ENCODE data around the gene PRRX2.

The PRRX2 gene

GRCh38 chr9:129674229-129674628 is 8.8 kb downstream of the PRRX2 start:
- H3K27ac ChIP-seq, result no peak overlapping the region
- TF ChIP-seq ZFX (IDR thresholded peaks at IDR 0.05), result no peak
- TF ChIP-seq, protein P1, sequence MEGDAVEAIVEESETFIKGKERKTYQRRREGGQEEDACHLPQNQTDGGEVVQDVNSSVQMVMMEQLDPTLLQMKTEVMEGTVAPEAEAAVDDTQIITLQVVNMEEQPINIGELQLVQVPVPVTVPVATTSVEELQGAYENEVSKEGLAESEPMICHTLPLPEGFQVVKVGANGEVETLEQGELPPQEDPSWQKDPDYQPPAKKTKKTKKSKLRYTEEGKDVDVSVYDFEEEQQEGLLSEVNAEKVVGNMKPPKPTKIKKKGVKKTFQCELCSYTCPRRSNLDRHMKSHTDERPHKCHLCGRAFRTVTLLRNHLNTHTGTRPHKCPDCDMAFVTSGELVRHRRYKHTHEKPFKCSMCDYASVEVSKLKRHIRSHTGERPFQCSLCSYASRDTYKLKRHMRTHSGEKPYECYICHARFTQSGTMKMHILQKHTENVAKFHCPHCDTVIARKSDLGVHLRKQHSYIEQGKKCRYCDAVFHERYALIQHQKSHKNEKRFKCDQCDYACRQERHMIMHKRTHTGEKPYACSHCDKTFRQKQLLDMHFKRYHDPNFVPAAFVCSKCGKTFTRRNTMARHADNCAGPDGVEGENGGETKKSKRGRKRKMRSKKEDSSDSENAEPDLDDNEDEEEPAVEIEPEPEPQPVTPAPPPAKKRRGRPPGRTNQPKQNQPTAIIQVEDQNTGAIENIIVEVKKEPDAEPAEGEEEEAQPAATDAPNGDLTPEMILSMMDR (conservative IDR thresholded peaks at IDR 0.05), result no peak

- H3K27ac ChIP-seq, result no peak overlapping the region
- no peak for TF ChIP-seq ZFX (IDR thresholded peaks at IDR 0.05)
- TF ChIP-seq, protein P1 (conservative IDR thresholded peaks at IDR 0.05), result no peak
Observed at GRCh38 chr9:129675620-129676019, 10.2 kb downstream of the PRRX2 start.

DNA sequence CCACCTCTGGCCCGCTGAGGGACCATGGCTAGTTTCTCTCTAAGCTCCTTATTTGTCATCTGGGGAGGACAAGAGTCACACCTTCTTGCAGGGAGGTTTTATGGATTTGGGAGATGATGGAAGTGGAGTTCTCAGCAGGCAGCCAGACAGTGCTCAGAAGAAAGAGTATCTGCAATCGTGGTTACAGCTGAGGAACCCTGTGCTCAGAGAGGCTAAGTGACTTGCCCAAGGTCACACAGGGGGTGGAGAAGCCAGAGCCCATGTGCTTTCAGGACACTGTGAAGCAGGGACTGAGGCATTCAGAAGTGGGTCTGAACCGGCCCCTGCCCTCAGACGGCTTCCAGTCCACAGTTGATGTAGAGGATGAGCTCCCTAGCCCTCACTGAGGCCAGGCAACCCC is 10.8 kb downstream of the PRRX2 start:
- TF ChIP-seq ZFX (IDR thresholded peaks at IDR 0.05), result no peak
- TF ChIP-seq, protein P1 (conservative IDR thresholded peaks at IDR 0.05), result no peak
- H3K27ac ChIP-seq, result no peak overlapping the region

DNA sequence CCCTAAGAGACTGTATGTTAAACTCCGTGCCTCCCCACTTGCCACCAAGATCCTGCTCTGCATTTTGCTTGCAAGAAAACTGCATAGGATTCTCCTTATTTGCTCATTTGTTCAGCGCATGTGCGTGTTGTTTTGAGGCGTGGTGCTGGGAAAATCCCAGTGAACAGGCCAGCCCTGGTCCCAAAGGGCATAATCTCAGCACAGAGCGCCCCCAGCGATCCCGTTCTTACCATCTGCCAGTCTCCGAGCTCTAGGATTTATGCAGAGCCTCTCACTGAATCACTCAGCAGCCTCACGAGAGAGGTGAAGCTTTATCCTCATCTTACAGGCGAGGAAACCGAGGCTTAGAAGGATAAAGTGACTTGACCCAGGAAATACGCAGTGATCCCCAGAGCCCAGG is 11.5 kb downstream of the PRRX2 start:
- TF ChIP-seq, protein P1 (conservative IDR thresholded peaks at IDR 0.05), result no peak
- no peak for TF ChIP-seq ZFX (IDR thresholded peaks at IDR 0.05)
- H3K27ac ChIP-seq, result no peak overlapping the region

DNA sequence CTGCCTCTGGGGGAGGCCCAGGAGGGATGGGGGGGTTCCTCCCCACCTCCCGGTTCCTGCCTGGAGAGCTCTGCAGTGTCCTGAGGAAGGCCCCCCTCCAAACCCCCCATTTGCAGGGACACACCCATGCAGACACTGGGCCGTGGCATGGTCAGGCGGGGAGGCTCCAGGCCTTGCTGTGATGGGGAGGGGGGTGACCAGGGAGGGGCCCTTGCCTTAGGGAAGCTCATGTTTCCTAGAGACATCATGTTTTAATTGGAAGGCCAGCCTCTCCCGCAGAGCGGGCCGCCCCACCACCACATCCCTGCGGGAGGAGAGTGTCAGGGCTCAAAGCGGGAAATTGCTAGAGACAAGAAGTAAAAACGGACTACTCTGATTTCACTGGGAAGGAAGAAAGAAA is 12.0 kb downstream of the PRRX2 start:
- no peak for TF ChIP-seq ZFX (IDR thresholded peaks at IDR 0.05)
- TF ChIP-seq, protein P1 (conservative IDR thresholded peaks at IDR 0.05), result no peak
- no peak overlapping the region for H3K27ac ChIP-seq

DNA sequence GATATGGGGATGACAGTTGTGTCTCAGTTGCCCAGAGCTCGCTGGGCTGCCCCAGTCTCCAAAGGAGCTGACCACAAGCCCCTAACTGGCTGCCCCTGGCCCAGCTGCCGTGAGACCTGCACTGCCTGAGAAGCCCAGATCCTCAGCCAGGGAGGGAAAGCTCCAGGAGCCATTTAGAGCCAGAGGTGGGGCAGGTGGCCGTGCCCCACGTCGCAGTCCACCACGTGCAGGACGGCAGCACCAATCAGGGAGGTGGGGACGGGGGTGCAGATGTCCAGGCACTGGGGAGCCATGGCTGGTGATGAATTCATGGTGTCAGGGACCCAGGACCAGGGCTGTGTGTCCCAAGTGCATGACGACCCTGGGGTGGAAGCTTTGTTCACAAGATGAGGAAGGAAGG is 13.4 kb downstream of the PRRX2 start:
- no peak overlapping the region for H3K27ac ChIP-seq
- TF ChIP-seq, protein P1 (conservative IDR thresholded peaks at IDR 0.05), result no peak
- no peak for TF ChIP-seq ZFX (IDR thresholded peaks at IDR 0.05)

GRCh38 chr9:129679537-129679936 is 14.1 kb downstream of the PRRX2 start:
- TF ChIP-seq, protein P1 (conservative IDR thresholded peaks at IDR 0.05), result no peak
- TF ChIP-seq ZFX (IDR thresholded peaks at IDR 0.05), result no peak
- H3K27ac ChIP-seq, result no peak overlapping the region
